Measurements from ENCODE around the gene TFAP2B. TPM values are rescaled to one million over a fixed set of nuclear protein-coding genes. Genes with fewer than 3 reads are reported as not detected.

TFAP2B gene
- polyA plus RNA-seq, 1 donor from 2014 or later, result not detected

DNA sequence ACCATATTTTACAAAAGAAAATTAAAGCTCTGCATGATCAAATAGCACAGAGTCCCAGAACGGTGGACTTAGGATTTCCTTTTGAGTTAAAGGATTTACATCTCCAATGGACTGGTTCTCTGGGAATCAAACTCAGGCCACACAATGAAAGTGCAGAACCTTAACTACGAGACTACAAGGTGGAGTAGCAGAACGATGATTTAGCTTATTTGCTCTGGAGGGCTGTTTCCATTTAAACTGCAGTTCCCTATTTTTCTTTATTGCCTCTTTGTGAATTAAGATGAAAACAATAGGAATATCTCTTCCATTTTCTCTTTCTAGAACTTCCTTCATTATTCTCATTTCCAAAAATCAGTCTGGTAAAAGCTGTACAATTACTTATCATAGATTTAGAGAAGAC lies 65.7 kb downstream of the TFAP2B start:
- Histone ChIP-seq H2AFZ (ENCODE audit: low read depth, low read length) (no peak overlapping the region), H3K9ac (ENCODE audit: low read length) (no peak overlapping the region), H3K4me3 (ENCODE audit: low read length) (no peak overlapping the region), H3K4me2 (ENCODE audit: low read length) (no peak overlapping the region), H3K79me2 (replicated peaks; ENCODE audit: insufficient read depth, low read length) (no peaks in the 10 kb centered on the region), H3K27ac (ENCODE audit: low read length) (no peak overlapping the region), H3K9me2 (ENCODE audit: insufficient read depth, low read length) (no peaks in the 10 kb centered on the region), H3K36me3 (ENCODE audit: insufficient read depth, low read length) (no peaks in the 10 kb centered on the region), H4K20me1 (ENCODE audit: insufficient read depth) (no peaks in the 10 kb centered on the region), H3K9me3 (ENCODE audit: low read length) (no peaks in the 10 kb centered on the region), H3K27me3 (ENCODE audit: insufficient read depth, low read depth, low read length) (no peaks in the 10 kb centered on the region), H3F3A (ENCODE audit: insufficient read depth, low read length, poor library complexity, severe bottlenecking) (no peaks in the 10 kb centered on the region)
- TF ChIP-seq MXI1 (conservative IDR thresholded peaks at IDR 0.05; ENCODE audit: poor library complexity, severe bottlenecking) (no peak), EP300 (conservative IDR thresholded peaks at IDR 0.05; ENCODE audit: poor library complexity, severe bottlenecking) (no peak), TAF1 (IDR thresholded peaks at IDR 0.05; ENCODE audit: low read depth) (no peak), EZH2 (IDR thresholded peaks at IDR 0.05; ENCODE audit: borderline replicate concordance, insufficient read depth, low read length, poor library complexity, severe bottlenecking) (no peak), RAD21 (conservative IDR thresholded peaks at IDR 0.05) (no peak), SMC3 (conservative IDR thresholded peaks at IDR 0.05; ENCODE audit: poor library complexity) (no peak), POLR2AphosphoS5 (IDR thresholded peaks at IDR 0.05) (no peak)
- TF ChIP-seq, protein P1, sequence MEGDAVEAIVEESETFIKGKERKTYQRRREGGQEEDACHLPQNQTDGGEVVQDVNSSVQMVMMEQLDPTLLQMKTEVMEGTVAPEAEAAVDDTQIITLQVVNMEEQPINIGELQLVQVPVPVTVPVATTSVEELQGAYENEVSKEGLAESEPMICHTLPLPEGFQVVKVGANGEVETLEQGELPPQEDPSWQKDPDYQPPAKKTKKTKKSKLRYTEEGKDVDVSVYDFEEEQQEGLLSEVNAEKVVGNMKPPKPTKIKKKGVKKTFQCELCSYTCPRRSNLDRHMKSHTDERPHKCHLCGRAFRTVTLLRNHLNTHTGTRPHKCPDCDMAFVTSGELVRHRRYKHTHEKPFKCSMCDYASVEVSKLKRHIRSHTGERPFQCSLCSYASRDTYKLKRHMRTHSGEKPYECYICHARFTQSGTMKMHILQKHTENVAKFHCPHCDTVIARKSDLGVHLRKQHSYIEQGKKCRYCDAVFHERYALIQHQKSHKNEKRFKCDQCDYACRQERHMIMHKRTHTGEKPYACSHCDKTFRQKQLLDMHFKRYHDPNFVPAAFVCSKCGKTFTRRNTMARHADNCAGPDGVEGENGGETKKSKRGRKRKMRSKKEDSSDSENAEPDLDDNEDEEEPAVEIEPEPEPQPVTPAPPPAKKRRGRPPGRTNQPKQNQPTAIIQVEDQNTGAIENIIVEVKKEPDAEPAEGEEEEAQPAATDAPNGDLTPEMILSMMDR (IDR thresholded peaks at IDR 0.05; ENCODE audit: poor library complexity, severe bottlenecking), result no peak
- TF ChIP-seq, protein P2, sequence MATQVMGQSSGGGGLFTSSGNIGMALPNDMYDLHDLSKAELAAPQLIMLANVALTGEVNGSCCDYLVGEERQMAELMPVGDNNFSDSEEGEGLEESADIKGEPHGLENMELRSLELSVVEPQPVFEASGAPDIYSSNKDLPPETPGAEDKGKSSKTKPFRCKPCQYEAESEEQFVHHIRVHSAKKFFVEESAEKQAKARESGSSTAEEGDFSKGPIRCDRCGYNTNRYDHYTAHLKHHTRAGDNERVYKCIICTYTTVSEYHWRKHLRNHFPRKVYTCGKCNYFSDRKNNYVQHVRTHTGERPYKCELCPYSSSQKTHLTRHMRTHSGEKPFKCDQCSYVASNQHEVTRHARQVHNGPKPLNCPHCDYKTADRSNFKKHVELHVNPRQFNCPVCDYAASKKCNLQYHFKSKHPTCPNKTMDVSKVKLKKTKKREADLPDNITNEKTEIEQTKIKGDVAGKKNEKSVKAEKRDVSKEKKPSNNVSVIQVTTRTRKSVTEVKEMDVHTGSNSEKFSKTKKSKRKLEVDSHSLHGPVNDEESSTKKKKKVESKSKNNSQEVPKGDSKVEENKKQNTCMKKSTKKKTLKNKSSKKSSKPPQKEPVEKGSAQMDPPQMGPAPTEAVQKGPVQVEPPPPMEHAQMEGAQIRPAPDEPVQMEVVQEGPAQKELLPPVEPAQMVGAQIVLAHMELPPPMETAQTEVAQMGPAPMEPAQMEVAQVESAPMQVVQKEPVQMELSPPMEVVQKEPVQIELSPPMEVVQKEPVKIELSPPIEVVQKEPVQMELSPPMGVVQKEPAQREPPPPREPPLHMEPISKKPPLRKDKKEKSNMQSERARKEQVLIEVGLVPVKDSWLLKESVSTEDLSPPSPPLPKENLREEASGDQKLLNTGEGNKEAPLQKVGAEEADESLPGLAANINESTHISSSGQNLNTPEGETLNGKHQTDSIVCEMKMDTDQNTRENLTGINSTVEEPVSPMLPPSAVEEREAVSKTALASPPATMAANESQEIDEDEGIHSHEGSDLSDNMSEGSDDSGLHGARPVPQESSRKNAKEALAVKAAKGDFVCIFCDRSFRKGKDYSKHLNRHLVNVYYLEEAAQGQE (IDR thresholded peaks at IDR 0.05; ENCODE audit: borderline replicate concordance), result no peak

DNA sequence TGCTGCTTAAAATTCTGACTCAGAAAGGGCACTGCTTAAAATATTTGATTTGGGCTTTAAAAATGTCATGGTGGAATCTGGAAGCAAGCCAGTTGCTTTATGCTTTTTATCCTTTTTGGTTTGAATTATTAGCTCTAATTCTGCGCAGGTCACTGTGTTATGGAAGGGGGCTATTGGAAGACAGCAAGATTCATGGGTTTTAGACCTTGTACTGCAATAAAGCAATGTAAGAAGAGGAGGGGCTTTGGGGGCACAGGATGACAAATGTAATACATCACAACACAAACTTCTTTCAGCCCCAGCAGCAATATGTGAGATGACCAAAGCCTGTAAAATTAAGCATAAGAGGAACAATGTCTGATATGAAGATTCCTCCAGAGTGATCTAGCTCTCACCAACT lies 68.4 kb downstream of the TFAP2B start:
- TF ChIP-seq, protein P2 (IDR thresholded peaks at IDR 0.05; ENCODE audit: borderline replicate concordance), result no peak
- TF ChIP-seq TAF1 (IDR thresholded peaks at IDR 0.05; ENCODE audit: low read depth) (no peak), MXI1 (conservative IDR thresholded peaks at IDR 0.05; ENCODE audit: poor library complexity, severe bottlenecking) (no peak), EZH2 (IDR thresholded peaks at IDR 0.05; ENCODE audit: borderline replicate concordance, insufficient read depth, low read length, poor library complexity, severe bottlenecking) (no peak), RAD21 (conservative IDR thresholded peaks at IDR 0.05) (no peak), SMC3 (conservative IDR thresholded peaks at IDR 0.05; ENCODE audit: poor library complexity) (no peak), EP300 (conservative IDR thresholded peaks at IDR 0.05; ENCODE audit: poor library complexity, severe bottlenecking) (no peak), POLR2AphosphoS5 (IDR thresholded peaks at IDR 0.05) (no peak)
- TF ChIP-seq, protein P1 (IDR thresholded peaks at IDR 0.05; ENCODE audit: poor library complexity, severe bottlenecking), result no peak
- Histone ChIP-seq H3K9ac (ENCODE audit: low read length) (no peak overlapping the region), H3K4me2 (ENCODE audit: low read length) (no peak overlapping the region), H3K9me3 (ENCODE audit: low read length) (no peaks in the 10 kb centered on the region), H3K4me3 (ENCODE audit: low read length) (no peak overlapping the region), H3K9me2 (ENCODE audit: insufficient read depth, low read length) (no peaks in the 10 kb centered on the region), H3K27me3 (ENCODE audit: insufficient read depth, low read depth, low read length) (no peaks in the 10 kb centered on the region), H3K79me2 (replicated peaks; ENCODE audit: insufficient read depth, low read length) (no peaks in the 10 kb centered on the region), H3F3A (ENCODE audit: insufficient read depth, low read length, poor library complexity, severe bottlenecking) (no peaks in the 10 kb centered on the region), H3K27ac (ENCODE audit: low read length) (no peak overlapping the region), H2AFZ (ENCODE audit: low read depth, low read length) (no peak overlapping the region), H3K36me3 (ENCODE audit: insufficient read depth, low read length) (no peaks in the 10 kb centered on the region), H4K20me1 (ENCODE audit: insufficient read depth) (no peaks in the 10 kb centered on the region)

Data from neural cell (in vitro differentiated cells).